Stimulated activated naive CD4-positive, alpha-beta T cell (primary cell): Measurements from ENCODE around the gene CCDC7.
"Not testable (repeated sequence)": the region's sequence is repeated elsewhere in the genome, so short reads cannot be mapped to it uniquely, and the experiment has no call there.

Experiments
- DNase-seq, 6 experiments: peaks; one replicate each; lab custom pipeline; 2025; lab: John Stamatoyannopoulos, UW

CCDC7 gene

GRCh38 chr10:32888161-32888927, 442.4 kb downstream of the CCDC7 start:
- no peak for DNase-seq

- DNase-seq = no peak
These were observed 443.8 kb downstream of the CCDC7 start for GRCh38 chr10:32889631-32890212.

GRCh38 chr10:32890444-32890843, 444.5 kb downstream of the CCDC7 start:
- no peak for DNase-seq

DNA sequence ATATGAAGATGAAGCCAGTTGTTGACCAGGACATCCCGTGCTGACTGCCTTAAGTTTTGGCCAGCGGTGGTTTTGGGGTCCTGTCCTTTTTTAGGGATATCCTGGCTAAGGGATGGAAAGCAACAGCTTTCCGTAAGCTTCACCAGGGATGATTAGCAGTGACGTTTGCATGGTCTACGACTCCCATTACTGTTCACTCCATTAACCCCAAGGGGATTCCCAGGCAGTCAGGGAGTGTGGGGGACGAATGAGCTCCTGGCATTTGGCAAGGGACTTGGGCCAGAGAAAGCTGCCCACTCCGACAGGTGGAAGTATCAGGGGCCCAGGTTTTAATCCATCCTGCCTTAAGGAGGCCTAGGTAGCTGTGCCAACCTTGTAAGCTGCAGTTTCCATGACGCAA, 445.3 kb downstream of the CCDC7 start:
- no peak for DNase-seq

DNA sequence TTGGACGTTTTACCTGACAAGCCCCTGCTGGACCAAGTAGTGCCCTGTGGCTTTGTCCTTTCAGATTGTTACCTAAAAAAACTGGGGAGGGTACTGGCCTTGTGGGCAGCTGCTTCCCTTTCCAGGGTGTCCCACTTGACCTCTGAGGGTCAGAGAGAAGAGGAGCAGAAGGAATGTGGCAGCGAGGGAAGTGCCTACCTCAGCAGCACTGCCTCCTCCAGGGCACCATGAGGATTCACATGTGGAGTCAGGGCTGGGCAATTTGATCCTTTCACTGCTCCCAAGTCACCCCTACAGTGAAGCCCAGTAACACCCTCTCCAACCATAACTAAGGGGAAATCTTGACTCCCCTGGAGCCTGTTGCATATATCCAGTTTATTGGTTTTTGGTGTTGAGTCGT, 447.5 kb downstream of the CCDC7 start:
- DNase-seq = no peak

- DNase-seq = no peak
These were observed 448.1 kb downstream of the CCDC7 start for GRCh38 chr10:32893916-32894664.

DNA sequence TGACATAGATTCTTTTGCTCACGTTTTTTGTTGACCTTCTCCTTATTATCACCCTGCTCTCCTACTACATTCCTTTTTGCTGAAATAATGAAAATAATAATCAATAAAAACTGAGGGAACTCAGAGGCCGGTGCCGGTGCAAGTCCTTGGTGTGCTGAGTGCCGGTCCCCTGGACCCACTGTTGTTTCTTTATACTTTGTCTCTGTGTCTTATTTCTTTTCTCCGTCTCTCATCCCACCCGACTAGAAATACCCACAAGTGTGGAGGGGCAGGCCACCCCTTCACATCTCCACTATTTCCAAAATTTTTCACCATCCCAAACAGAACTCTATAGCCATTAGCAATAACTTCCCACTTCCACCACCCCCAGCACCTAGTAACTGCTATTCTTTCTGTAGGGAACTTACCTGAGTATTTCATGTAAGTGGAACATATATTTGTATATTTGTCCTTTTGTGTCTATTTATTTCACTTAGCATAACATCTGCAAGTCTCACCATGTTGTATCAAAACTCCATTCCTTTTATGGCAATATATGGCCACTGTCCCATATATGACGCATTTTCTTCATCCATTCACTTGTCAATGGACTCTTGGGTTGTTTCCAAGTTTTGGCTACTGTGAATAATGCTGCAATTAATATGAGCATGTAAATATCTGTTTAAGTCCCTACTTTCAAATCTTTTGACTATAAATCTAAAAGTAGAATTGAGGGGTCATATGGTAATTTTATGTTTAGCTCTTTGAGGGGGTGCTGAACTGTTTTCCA, 449.4 kb downstream of the CCDC7 start:
- not testable (repeated sequence) for DNase-seq

GRCh38 chr10:32901815-32902214, 455.9 kb downstream of the CCDC7 start:
- no peak for DNase-seq

DNA sequence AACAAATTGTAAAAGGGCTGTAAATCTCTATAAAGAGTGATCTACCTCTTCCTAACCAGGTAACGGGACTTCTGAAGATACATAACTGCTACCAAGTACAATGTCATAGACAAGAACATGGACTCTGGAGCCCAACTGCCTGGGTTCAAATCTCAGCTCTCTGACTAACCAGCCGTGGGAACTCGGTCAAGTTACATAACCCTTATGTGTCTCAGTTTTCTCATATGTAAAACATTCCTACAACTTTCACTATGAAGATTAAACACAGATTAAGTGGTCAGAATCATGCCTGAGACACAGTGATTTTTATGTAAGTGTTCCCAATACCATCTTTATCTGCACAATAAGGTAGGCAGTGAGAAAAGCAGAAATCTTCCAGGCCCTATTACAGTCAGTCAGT, 459.5 kb downstream of the CCDC7 start:
- DNase-seq = no peak

DNA sequence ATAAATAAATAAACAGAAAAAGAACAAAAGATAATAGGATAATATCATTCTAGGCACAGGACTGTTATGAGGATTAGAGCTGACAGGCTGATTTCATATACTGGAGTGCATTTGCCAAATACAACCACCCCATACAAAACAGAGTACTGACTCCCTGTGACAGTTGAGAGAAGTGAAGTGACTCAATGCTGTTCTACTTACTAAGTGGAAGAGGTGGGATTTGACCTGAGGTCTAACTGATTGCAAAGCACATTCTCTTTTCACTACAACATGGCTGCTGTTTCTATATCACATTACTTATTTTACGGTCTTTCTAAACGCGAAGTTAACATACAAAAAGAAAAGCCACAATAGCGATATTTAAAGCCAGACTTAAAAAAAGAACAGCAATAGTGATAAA, 460.7 kb downstream of the CCDC7 start:
- DNase-seq = no peak

DNA sequence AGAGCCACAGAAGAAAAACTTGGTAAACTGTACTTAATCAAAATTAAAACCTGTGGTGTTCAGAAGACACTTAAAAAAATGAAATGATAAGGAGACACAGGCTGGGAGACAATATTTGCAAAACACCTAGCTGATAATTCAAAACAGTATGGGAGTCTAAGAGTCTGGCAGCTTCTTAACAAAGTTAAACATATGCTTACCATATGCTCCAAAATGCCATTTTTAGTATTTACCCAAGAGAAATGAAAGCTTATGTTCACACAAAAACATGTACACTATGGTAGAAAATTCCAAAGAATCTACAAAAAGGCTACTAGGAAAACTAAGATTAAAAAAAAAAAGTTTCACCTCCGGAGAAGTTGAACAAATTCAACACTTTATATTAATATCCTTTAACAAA, 463.5 kb downstream of the CCDC7 start:
- DNase-seq = no peak

- not testable (repeated sequence) for DNase-seq
These were observed 464.0 kb downstream of the CCDC7 start for GRCh38 chr10:32909970-32910369.

DNA sequence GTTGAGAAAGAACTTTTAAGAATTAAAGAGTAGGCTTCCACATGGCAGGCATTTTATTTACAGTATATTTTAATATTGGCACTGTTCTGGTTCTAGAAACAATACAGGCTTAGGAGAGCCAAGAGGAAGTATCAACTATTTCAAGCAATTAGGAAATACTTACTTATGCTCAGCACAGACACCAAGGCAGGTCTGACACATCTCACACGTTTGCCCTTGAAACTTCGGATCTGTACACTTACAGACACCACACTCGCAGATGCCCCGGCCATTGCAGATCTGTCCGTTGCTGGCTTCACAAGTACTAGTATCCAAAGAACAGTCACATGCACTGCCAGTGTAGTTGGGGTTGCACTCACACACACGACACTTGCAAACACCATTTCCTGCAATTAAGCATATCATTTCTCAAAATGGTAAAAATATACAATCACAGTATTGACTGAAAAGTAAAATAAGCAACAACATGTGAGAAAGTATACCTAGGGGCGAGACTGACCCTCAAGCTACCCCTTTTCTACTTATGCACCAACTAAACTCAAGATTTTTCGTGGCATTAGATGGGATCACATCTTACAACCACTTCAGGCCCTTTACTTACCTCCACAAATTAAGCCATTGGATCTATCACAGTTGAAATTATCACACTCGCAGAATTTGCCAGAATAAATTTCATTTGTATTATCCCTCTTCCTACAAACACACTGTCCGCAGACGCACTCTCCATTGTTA, 465.5 kb downstream of the CCDC7 start:
- DNase-seq = no peak

GRCh38 chr10:32917817-32918216, 471.9 kb downstream of the CCDC7 start:
- not testable (repeated sequence) for DNase-seq

DNA sequence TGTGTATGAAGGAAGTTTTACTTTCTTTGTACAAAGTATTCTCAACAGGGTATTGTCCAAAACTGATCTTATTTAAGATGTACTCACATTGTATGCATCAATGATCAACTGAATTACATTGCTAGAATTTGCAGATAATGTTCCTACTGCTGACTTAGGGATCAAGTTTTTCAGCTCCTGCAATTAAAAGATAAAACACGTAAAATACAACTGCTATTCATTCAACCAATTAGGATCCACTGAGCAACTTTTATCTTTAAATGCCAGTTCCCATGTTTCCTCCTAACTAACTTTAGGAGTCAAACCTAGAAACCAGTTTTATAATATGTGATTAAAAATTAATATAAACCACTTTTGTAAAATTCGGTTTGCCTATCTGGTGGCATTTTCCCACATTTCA, 476.2 kb downstream of the CCDC7 start:
- DNase-seq = no peak

DNA sequence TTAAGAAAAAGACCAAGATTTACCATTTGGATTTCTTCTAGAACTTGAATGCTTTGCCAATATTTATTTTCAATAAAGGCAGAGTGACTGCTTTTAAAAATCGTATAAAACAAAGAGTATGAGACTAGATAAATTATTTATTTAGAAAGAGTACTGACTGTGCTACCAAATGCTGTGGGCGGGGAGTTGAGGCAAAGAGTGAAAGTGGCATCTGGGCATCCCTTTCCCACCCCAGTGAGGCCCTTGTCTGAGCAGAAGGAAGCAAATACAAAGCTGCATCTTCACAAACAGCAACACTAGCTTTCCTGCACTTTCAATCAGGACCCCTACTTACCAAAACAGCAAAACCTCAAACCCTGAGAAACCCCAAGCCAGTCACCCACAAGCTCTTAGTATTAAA, 477.2 kb downstream of the CCDC7 start:
- DNase-seq = no peak

DNA sequence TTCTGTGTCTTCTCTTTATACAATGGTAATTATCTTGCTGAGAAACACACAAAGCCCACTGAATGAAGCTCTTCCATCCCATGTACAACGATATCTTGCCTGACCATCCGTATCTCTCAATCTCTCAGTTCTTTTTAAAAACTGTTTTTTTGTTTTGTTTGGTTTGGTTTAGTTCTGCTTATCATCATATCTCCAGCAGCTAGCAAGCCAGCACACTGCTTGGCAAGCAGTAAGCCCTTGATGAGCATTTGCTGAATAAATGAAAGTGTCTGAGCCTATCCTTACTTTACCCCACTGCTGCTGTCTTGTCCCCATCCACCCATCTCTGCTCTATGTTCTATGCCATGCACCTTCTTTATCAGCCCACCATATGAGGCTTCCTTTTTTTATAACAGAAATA, 477.9 kb downstream of the CCDC7 start:
- no peak for DNase-seq
